ENCODE results near the gene XRCC1. TPM values are rescaled to one million over a fixed set of nuclear protein-coding genes. Genes with fewer than 3 reads are reported as not detected.

The XRCC1 gene
- total and polyA plus RNA-seq, 10 of the 15 experiments (the other 5 are each of a cell fraction or from before 2014, with no cell fraction given) = 2.0 to 51.1 (median 33.7) TPM

DNA sequence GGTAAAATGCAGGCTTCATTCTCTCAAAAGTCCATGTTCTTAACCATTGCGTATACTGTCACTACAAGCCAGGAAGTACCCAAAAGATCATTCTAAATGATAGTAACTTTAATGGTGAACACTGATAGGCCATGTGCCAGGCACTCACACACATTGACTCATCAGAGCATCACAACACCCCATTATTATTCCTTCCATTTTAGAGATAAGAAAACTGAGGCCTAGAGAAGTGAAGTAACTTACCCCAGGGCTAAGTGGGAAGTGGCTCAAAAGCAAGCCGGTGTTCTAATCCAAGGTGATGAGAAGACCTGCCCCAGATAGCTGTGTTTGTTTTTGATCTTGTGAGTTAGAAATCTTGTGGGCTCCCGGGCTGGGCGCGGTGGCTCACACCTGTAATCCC lies 69.4 kb downstream of the XRCC1 start:
- no TSS peak for BruUV-seq (replicated peaks)
- 100% methylated on average over 5 of the region's 5 CpGs for WGBS (ENCODE audit: insufficient coverage, insufficient replicate concordance, low lambda C conversion rate, missing lambda C conversion rate)
- ChIA-PET RAD21 (ENCODE audit: unreplicated experiment) (interaction anchor here (1.0 kb wide), 1 partner anchor 59 kb away, joined by 4 read pairs; no protein-coding TSS in a partner anchor), POLR2A (no interaction called here), SMC1A (ENCODE audit: uncharacterized antibody, unreplicated experiment) (interaction anchor here (1.4 to 2.2 kb wide), 2 partner anchors 13 to 89 kb away, joined by 5 read pairs; no protein-coding TSS in a partner anchor), CTCF (interaction anchor here (0.7 to 3.8 kb wide), 6 partner anchors 14 to 80 kb away, joined by 3 to 42 read pairs (median 8); no protein-coding TSS in a partner anchor)
- Histone ChIP-seq H2AFZ (ENCODE audit: control insufficient read depth, low read depth, low read length) (no peak overlapping the region), H3K36me3 (ENCODE audit: control insufficient read depth in 2 of 2, insufficient read depth in 2 of 2, low read length in 1 of 2) (peaks cover 0 to 5% of the 10 kb centered on the region in 2 experiments; a peak in 2 of 4 replicates), H3K9ac (ENCODE audit: control insufficient read depth, insufficient read depth, low read length) (no peak overlapping the region), H3K4me3 (no peak overlapping the region), H3K4me2 (ENCODE audit: control insufficient read depth, insufficient read depth) (no peak overlapping the region), H3K79me2 (ENCODE audit: control insufficient read depth, insufficient read depth, low read length) (no peaks in the 10 kb centered on the region; the same call in 1 of the 2 replicates), H4K20me1 (ENCODE audit: control insufficient read depth, insufficient read depth) (no peaks in the 10 kb centered on the region), H3K27ac (ENCODE audit: control insufficient read depth, insufficient read depth) (no peak overlapping the region), H3K27me3 (replicated peaks in 1 of 2; ENCODE audit: control insufficient read depth in 2 of 2, insufficient read depth in 2 of 2, low read length in 1 of 2) (no peaks in the 10 kb centered on the region), H3K4me1 (ENCODE audit: control insufficient read depth, insufficient read depth, low read length) (peaks cover 4% of the 10 kb centered on the region), H3K9me3 (replicated peaks; ENCODE audit: control insufficient read depth, insufficient read depth, low read length) (no peaks in the 10 kb centered on the region)
- intact Hi-C loops (cut with micrococcal nuclease; ENCODE audit: unreplicated experiment) = no loop called here
- DNase-seq (ENCODE audit: low read depth, low spot score) (no peak), ATAC-seq (no peak), FAIRE-seq (no peak)
- in situ Hi-C loops (cut with MboI) = no loop called here
- TF ChIP-seq REST (IDR thresholded peaks at IDR 0.05; ENCODE audit: low read depth, low read length) = no peak
- no peak for TF ChIP-seq CEBPB (IDR thresholded peaks at IDR 0.05; ENCODE audit: borderline replicate concordance in 1 of 2, low read depth in 2 of 2, low read length in 2 of 2)
- TF ChIP-seq CHD2 (IDR thresholded peaks at IDR 0.05; ENCODE audit: borderline replicate concordance, low read depth, low read length) = no peak
- TF ChIP-seq JUND (IDR thresholded peaks at IDR 0.05; ENCODE audit: low read depth, low read length) = no peak
- TF ChIP-seq RAD21 (IDR thresholded peaks at IDR 0.05; ENCODE audit: insufficient read depth, low read depth, low read length) = no peak
- no peak for TF ChIP-seq MEF2A (IDR thresholded peaks at IDR 0.05; ENCODE audit: insufficient read depth, low read depth, low read length)
- TF ChIP-seq NR2F1 (conservative IDR thresholded peaks at IDR 0.05) = no peak
- no peak for TF ChIP-seq EZH2 (IDR thresholded peaks at IDR 0.05; ENCODE audit: borderline replicate concordance, control insufficient read depth, low read depth, low read length)
- no peak for TF ChIP-seq PAX5 (IDR thresholded peaks at IDR 0.05; ENCODE audit: borderline replicate concordance, low read depth, low read length)
- TF ChIP-seq MTA2 (IDR thresholded peaks at IDR 0.05; ENCODE audit: low read depth) = no peak
- no peak for TF ChIP-seq E2F4 (IDR thresholded peaks at IDR 0.05; ENCODE audit: low read depth, low read length)
- no peak for TF ChIP-seq ZNF217 (IDR thresholded peaks at IDR 0.05)
- TF ChIP-seq ZSCAN29 (IDR thresholded peaks at IDR 0.05) = no peak
- no peak for TF ChIP-seq NFYB (IDR thresholded peaks at IDR 0.05; ENCODE audit: insufficient read depth, low read depth, low read length)
- no peak for TF ChIP-seq WRNIP1 (IDR thresholded peaks at IDR 0.05; ENCODE audit: borderline replicate concordance, low read depth, low read length)
- TF ChIP-seq STAT1 (conservative IDR thresholded peaks at IDR 0.05) = no peak
- TF ChIP-seq TCF3 (IDR thresholded peaks at IDR 0.05; ENCODE audit: borderline replicate concordance, insufficient read depth, low read depth, low read length) = no peak

All from GM12878 (cell line).